ENCODE measurements around the gene TYSND1.
"Not testable (repeated sequence)": the region's sequence is repeated elsewhere in the genome, so short reads cannot be mapped to it uniquely, and the experiment has no call there.

TYSND1 gene

GRCh38 chr10:70109064-70109729 is 37.3 kb downstream of the TYSND1 start:
- DNase-seq (ENCODE audit: low read depth): no peak

GRCh38 chr10:70106958-70107791 is 39.3 kb downstream of the TYSND1 start:
- no peak for DNase-seq (ENCODE audit: low read depth)

GRCh38 chr10:70101668-70102067 is 44.8 kb downstream of the TYSND1 start:
- no peak for DNase-seq (ENCODE audit: low read depth)

GRCh38 chr10:70101068-70101562 is 45.4 kb downstream of the TYSND1 start:
- DNase-seq (ENCODE audit: low read depth): not testable (repeated sequence)

- DNase-seq (ENCODE audit: low read depth): no peak
Measured at GRCh38 chr10:70098271-70098670, 48.2 kb downstream of the TYSND1 start.

- DNase-seq (ENCODE audit: low read depth): no peak
Measured at GRCh38 chr10:70097459-70097858, 49.0 kb downstream of the TYSND1 start.

GRCh38 chr10:70096705-70097420 is 49.6 kb downstream of the TYSND1 start:
- no peak for DNase-seq (ENCODE audit: low read depth)

- no peak for DNase-seq (ENCODE audit: low read depth)
Measured at GRCh38 chr10:70096016-70096704, 50.3 kb downstream of the TYSND1 start.

GRCh38 chr10:70094250-70094649 is 52.2 kb downstream of the TYSND1 start:
- DNase-seq (ENCODE audit: low read depth): no peak

- no peak for DNase-seq (ENCODE audit: low read depth)
Measured at GRCh38 chr10:70093335-70093944, 53.1 kb downstream of the TYSND1 start.

GRCh38 chr10:70092389-70092718 is 54.1 kb downstream of the TYSND1 start:
- DNase-seq (ENCODE audit: low read depth): no peak

GRCh38 chr10:70090951-70091350 is 55.5 kb downstream of the TYSND1 start:
- DNase-seq (ENCODE audit: low read depth): no peak

GRCh38 chr10:70090013-70090412 is 56.5 kb downstream of the TYSND1 start:
- DNase-seq (ENCODE audit: low read depth): no peak

- no peak for DNase-seq (ENCODE audit: low read depth)
Measured at GRCh38 chr10:70088308-70088698, 58.2 kb downstream of the TYSND1 start.

Data from activated T-cell treated with anti-CD3 and anti-CD28 coated beads for 1 hour (primary cell).